GM19023 (cell line): ENCODE results near the gene KIRREL1.

Source experiments
- ATAC-seq: cut with Tn5 transposase; IDR thresholded peaks from one replicate; pipeline ENCODE4 v1.9.1; 2021; ENCODE audit warnings: mild to moderate bottlenecking, moderate library complexity; ENCODE audit not compliant: unreplicated experiment

Gene KIRREL1

GRCh38 chr1:158027508-158027907 is 34.1 kb downstream of the KIRREL1 start:
- no peak for ATAC-seq

GRCh38 chr1:158028969-158029368 is 35.5 kb downstream of the KIRREL1 start:
- no peak for ATAC-seq

DNA sequence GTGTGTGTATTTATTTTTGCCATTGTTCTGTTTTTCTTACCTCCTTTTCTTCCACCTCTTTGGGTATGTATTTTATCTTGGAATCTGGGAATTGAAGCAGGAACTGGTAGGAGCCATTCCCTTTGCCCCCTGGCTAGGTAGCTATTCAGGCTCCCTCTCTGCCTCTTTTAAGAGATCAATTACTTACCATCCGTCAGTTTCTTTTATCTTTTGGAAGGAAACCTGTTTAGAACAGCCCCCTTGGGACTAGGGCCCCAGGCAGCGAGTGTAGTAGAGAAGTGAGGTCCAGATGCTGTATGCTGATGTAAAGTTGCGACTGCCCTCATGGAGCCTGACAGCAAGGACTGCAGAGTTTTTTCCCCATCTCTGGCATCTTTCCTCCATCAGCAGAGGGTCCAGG is 41.6 kb downstream of the KIRREL1 start:
- no peak for ATAC-seq

GRCh38 chr1:158035976-158036583 is 42.6 kb downstream of the KIRREL1 start:
- no peak for ATAC-seq

DNA sequence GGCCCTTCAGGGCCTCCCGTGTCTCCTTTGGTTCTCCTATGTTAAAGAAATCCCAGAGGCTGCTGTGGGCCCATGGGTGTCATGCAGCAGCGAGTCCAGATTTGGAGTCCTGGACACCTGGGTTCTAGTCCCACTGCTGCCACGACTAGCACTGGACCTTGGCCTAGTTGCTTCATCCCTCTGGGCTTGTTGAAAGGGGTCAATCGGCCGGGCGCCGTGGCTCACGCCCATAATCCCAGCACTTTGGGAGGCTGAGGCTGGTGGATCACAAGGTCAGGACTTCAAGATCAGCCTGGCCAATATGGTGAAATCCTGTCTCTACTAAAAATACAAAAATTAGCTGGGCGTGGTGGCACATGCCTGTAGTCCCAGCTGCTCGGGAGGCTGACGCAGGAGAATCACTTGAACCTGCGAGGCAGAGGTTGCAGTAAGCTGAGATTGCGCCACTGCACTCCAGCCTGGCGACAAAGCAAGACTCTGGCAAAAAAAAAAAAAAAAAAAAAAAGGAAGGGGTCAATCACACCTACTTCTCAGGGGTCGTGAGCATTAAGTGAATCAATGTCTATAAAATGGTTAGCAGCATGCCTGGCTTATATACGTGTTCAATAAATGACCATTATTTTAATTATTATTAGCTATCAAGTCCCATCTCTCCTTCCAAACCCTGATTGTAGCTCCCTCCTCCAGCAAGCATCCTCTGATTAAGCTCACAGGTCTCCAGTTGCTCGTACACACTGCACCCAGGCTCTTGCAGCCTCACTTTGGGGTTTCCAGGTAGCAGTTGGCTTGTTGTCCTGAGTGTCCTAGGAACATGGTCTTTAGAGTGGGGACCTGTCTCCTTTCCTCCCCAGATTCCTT is 43.8 kb downstream of the KIRREL1 start:
- no peak for ATAC-seq

- no peak for ATAC-seq
Observed at GRCh38 chr1:158037866-158038359, 44.5 kb downstream of the KIRREL1 start.

- ATAC-seq, result no peak
Observed at GRCh38 chr1:158038793-158039192, 45.3 kb downstream of the KIRREL1 start.

DNA sequence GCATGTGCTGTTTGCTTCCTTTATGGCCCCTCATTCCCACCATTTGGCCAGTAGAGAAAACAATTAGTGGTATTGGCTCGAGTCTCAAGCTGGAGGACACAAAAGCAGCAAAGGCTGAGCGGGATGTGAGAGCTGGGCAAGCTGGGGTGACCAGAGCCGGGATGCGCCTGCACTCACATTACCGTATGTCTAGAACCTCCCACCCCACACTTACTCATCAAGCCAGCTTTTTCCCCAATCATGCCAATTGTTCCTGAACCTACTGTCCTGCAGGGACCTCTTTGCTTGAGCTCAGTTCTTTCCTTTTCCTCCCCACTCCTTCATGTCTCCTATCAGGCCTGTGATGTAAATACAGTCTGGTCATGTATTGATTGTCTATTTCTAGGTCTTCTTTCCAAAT is 45.9 kb downstream of the KIRREL1 start:
- ATAC-seq, result no peak

DNA sequence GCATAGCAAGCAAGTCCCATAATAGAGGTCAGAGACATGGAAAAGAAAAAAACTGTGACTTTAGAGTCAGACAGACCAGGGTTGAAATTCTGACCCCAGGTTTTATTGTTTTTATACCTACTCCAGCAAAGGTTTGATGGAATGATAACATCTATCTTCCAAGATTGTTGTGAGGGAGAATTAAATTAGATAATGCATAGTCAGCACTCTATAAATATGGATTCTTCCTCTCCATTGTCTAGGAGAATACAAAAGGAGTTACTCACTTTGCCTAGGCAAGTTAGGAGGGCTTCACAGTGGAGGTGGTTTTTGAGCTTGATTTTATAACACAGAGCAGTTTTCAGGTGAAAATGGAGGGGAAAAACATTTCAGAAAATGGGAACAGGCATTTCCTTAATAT is 46.9 kb downstream of the KIRREL1 start:
- no peak for ATAC-seq

GRCh38 chr1:158043232-158043631 is 49.8 kb downstream of the KIRREL1 start:
- ATAC-seq, result no peak

GRCh38 chr1:158045639-158046038 is 52.2 kb downstream of the KIRREL1 start:
- no peak for ATAC-seq

DNA sequence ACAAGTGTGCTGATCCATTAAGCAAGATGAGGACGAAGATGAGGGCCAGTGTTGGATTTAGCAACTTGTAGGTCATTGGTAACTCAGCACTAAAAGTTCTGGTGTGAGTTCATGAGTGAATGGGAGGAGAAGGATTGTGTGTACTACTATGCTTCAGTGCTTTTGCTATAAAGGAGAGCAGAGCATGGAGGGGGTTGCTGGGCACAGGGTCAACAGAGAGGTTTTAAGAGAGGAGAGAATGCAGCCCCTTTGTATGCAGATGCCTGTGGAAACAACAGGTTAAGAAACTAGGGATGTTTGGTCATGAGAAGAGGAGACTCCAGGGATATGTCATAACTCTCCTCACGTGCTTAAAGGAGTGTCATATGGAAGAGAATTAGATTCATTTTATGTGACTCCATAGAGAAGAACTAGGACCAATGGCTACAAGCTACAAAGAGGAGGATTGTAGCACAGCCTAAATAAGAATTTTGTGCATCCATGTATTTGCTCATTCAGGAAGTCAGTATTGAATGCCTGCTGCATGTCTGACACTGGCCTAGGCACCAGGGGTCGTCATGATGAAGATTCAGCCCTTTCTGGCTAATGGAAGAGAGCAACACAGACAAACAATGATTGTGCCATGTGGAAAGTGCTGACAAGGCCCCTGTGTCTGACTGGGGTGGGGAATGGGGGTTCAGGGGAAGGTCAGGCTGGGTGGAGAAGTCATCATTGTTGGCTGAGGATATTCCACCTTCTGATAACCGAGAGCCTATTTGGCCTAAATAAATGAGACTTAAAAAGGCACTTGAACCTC is 53.5 kb downstream of the KIRREL1 start:
- no peak for ATAC-seq

DNA sequence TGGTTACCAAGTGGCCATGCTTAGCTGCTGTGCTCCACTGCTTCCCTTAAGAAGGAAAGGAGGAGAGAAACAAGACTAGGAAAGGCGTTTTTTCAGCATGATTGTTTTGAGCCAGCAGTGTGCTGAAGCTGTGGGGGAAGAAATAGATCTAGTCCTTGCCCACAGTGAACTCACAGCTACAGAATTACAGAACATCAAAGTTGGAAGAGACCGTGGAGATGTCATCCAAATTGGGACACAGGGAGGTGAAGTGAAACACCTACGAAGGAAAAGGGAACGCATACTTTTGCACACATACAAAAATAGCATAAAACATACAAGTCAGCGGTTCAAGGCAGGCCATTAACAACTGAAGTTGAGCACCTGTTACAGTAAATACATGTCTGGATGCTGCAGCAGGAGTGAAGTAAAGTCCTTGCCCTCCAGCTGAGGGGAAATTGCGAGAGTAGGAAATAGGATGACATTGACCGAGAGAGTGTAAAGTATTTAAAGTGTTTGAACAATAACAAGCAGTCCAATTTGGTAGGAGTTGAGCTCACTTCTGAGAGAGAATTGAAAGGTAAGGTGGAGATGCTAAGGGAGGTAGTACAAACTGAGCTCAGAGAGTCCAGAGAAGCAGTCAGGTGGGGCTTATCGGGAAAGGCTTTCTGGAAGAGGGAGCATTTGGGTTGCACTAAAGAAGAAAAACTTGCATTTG is 55.1 kb downstream of the KIRREL1 start:
- no peak for ATAC-seq

DNA sequence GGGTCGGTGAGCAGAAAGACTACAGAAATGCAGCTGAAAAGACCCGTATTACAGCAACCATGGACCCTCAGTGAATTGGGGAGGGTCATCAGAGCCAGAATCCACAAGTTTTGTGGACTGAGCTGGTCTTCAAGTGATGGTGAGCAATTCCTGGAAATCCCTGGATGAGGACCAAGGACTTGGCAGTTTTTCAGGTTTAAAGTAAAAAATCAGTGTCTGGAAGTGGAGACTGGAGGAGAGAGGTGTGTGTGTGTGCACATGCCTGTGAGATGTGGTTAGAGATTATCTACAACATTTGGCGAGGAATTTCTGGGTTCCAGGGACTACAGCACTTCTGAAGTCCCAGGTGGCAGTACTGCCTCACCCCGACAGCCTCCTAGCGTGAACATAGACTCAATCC is 56.4 kb downstream of the KIRREL1 start:
- ATAC-seq, result no peak

DNA sequence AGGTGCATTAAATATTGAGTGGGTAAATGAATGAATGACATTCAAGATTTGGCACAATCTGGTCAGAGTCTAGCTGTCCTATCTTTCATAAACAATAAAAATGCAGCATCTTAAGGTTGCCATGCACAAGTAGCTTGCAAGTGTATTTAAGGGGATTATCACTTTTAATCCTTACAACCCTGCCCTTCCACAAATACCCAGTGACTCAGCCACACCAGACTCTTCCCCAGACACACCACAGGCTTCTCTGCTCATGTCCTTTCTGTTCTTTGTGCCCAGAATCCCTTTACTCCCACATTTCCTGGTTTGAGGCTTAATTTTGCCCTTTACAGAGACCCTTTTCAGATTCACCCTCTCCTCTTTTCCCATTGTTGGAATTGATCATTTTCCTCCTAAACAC is 59.8 kb downstream of the KIRREL1 start:
- ATAC-seq, result no peak

- no peak for ATAC-seq
Observed at GRCh38 chr1:158054721-158055120, 61.3 kb downstream of the KIRREL1 start.

- no peak for ATAC-seq
Observed at GRCh38 chr1:158055854-158056253, 62.4 kb downstream of the KIRREL1 start.

DNA sequence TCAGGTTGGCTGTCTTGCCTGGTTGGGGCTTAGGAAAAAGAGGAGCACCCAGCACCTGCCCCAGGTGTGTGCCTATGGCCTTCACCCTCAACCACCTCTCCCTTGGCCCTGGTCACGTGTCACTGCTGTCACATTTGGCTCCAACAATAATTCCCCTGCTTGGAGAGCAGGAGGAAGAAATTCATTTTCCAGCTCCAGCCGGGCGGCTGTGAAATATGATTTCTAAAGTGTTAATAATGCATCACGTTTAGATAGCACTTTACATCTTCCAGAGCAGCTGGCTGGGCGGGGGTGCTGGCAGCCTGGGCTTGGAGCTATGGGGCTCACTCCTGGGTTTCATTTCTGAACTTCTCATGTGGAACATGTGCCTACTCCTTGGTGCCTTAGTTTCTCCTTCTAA is 63.1 kb downstream of the KIRREL1 start:
- ATAC-seq, result no peak

GRCh38 chr1:158058237-158058985 is 65.0 kb downstream of the KIRREL1 start:
- ATAC-seq, result no peak

DNA sequence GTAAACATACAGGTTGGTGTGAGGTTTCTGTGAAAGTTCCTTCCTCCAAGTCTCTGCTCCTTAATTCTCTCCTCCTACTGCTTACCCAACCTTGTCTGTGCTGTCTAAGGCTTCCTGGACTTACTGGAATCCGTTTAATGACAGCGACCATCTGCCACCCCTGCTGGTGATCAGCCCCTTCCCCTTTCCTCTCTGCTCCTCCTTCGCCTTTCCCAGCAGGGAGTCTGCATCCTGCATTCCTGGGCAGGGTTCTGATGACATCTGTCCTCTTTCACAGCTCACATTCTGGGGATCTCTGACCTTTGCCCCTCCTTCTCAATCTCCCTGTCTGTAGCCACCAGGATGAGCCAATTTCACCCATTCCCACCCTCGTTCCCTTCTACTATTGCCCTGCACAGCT is 66.5 kb downstream of the KIRREL1 start:
- no peak for ATAC-seq
